HEK293T (cell line): ENCODE results near the gene KRTAP5-4.
"Not testable (repeated sequence)": the region's sequence is repeated elsewhere in the genome, so short reads cannot be mapped to it uniquely, and the experiment has no call there.

Experiments
- CTCF ChIA-PET: fragments of 350-600 bp; formaldehyde crosslinking; extraction: SDS; loops from one replicate; lab custom pipeline; 2021; ENCODE audit warnings: antibody characterized with exemption, inconsistent platforms; lab: Yijun Ruan, JAX
- POLR2A ChIA-PET: fragments of 350-600 bp; formaldehyde crosslinking; extraction: SDS; loops from one replicate; lab custom pipeline; 2020; ENCODE audit warnings: antibody characterized with exemption, inconsistent platforms; lab: Yijun Ruan, JAX
- DNase-seq: peaks from one replicate; pipeline ENCODE4 v3.0.0; 2012; ENCODE audit warnings: mixed read lengths; ENCODE audit errors: extremely low spot score
- ARNT ChIP-seq: fragments of 450-650 bp; IDR thresholded peaks from 2 replicates; pipeline ENCODE4 v1.6.1; 2017; ENCODE audit warnings: mild to moderate bottlenecking
- BHLHE40 ChIP-seq: fragments of 450-650 bp; IDR thresholded peaks from 2 replicates; pipeline ENCODE4 v1.6.1; 2016; ENCODE audit warnings: mild to moderate bottlenecking, moderate library complexity, borderline replicate concordance
- CTBP1 ChIP-seq: fragments of 450-650 bp; IDR thresholded peaks from 2 replicates; pipeline ENCODE4 v1.6.1; 2016; ENCODE audit warnings: borderline replicate concordance
- ELF4 ChIP-seq: fragments of 450-650 bp; IDR thresholded peaks from 2 replicates; pipeline ENCODE4 v1.6.1; 2017; ENCODE audit warnings: antibody characterized with exemption
- FOXA1 ChIP-seq: fragments of 450-650 bp; IDR thresholded peaks from 2 replicates; pipeline ENCODE4 v1.6.1; 2016; ENCODE audit warnings: mild to moderate bottlenecking
- FOXK2 ChIP-seq: fragments of 450-650 bp; IDR thresholded peaks from 2 replicates; pipeline ENCODE4 v1.6.1; 2016; ENCODE audit warnings: mild to moderate bottlenecking
- FOXM1 ChIP-seq: fragments of 450-650 bp; IDR thresholded peaks from 2 replicates; pipeline ENCODE4 v1.6.1; 2017; ENCODE audit warnings: mild to moderate bottlenecking, borderline replicate concordance
- HDGF ChIP-seq: fragments of 450-650 bp; IDR thresholded peaks from 2 replicates; pipeline ENCODE4 v1.6.1; 2017; ENCODE audit warnings: antibody characterized with exemption, borderline replicate concordance
- L3MBTL2 ChIP-seq: fragments of 450-650 bp; conservative IDR thresholded peaks from 2 replicates; pipeline ENCODE4 v1.6.1; 2016; ENCODE audit warnings: mild to moderate bottlenecking
- LEF1 ChIP-seq: fragments of 450-650 bp; IDR thresholded peaks from 2 replicates; pipeline ENCODE4 v1.6.1; 2017; ENCODE audit warnings: mild to moderate bottlenecking, borderline replicate concordance
- NFRKB ChIP-seq: fragments of 450-650 bp; IDR thresholded peaks from 2 replicates; pipeline ENCODE4 v1.6.1; 2016; ENCODE audit warnings: mild to moderate bottlenecking, moderate library complexity
- PKNOX1 ChIP-seq: fragments of 450-650 bp; IDR thresholded peaks from 2 replicates; pipeline ENCODE4 v1.6.1; 2016
- SP1 ChIP-seq: fragments of 450-650 bp; IDR thresholded peaks from 2 replicates; pipeline ENCODE4 v1.6.1; 2017
- SUZ12 ChIP-seq: fragments of 450-650 bp; IDR thresholded peaks from 2 replicates; pipeline ENCODE4 v1.6.1; 2016; ENCODE audit warnings: mild to moderate bottlenecking
- TARDBP ChIP-seq: fragments of 450-650 bp; IDR thresholded peaks from 2 replicates; pipeline ENCODE4 v1.6.1; 2016
- ZNF384 ChIP-seq: fragments of 450-650 bp; IDR thresholded peaks from 2 replicates; pipeline ENCODE4 v1.6.1; 2016

The KRTAP5-4 gene

GRCh38 chr11:1592628-1593027 is 29.3 kb downstream of the KRTAP5-4 start:
- no peak for DNase-seq
- CTCF ChIA-PET: interaction anchor here (0.7 kb wide), 1 partner anchor 16 kb away, joined by 3 read pairs; the partner anchor contains the start of gene KRTAP5-3
- TF ChIP-seq CTBP1: no peak
- no peak for TF ChIP-seq PKNOX1
- no peak for TF ChIP-seq LEF1
- TF ChIP-seq ELF4: no peak
- no peak for TF ChIP-seq L3MBTL2
- no peak for TF ChIP-seq TARDBP
- no peak for TF ChIP-seq BHLHE40
- TF ChIP-seq SUZ12: no peak
- TF ChIP-seq FOXA1: no peak
- TF ChIP-seq FOXM1: no peak
- POLR2A ChIA-PET: no interaction called here

GRCh38 chr11:1589996-1590395 is 31.9 kb downstream of the KRTAP5-4 start:
- POLR2A ChIA-PET: no interaction called here
- no peak for DNase-seq
- CTCF ChIA-PET: no interaction called here
- TF ChIP-seq NFRKB (no peak), SUZ12 (no peak), FOXM1 (no peak), ELF4 (no peak), LEF1 (no peak), FOXK2 (no peak), ZNF384 (no peak), SP1 (no peak), BHLHE40 (no peak), ARNT (no peak)

- CTCF ChIA-PET: interaction anchor here (1.0 kb wide), 1 partner anchor 43 kb away, joined by 4 read pairs; no protein-coding TSS in a partner anchor
- POLR2A ChIA-PET, DNase-seq: not testable (repeated sequence)
Measured at GRCh38 chr11:1589191-1589963, 32.6 kb downstream of the KRTAP5-4 start.

- no peak for DNase-seq
- POLR2A ChIA-PET: no interaction called here
- no peak for TF ChIP-seq L3MBTL2
- no peak for TF ChIP-seq SP1
- TF ChIP-seq TARDBP: no peak
- no peak for TF ChIP-seq SUZ12
- TF ChIP-seq HDGF: no peak
- no peak for TF ChIP-seq FOXK2
- no peak for TF ChIP-seq FOXA1
- no peak for TF ChIP-seq PKNOX1
- no peak for TF ChIP-seq FOXM1
- no peak for TF ChIP-seq CTBP1
- TF ChIP-seq ELF4: no peak
- no peak for TF ChIP-seq ZNF384
- no peak for TF ChIP-seq NFRKB
- no peak for TF ChIP-seq ARNT
- TF ChIP-seq BHLHE40: no peak
- no peak for TF ChIP-seq LEF1
- CTCF ChIA-PET: interaction anchor here (0.6 kb wide), 1 partner anchor 38 kb away, joined by 4 read pairs; no protein-coding TSS in a partner anchor
Measured at GRCh38 chr11:1586699-1587098, 35.2 kb downstream of the KRTAP5-4 start.

GRCh38 chr11:1584661-1585370 is 37.1 kb downstream of the KRTAP5-4 start, which contains the start of gene KRTAP5-1:
Gene KRTAP5-1 (minus strand): TSS chr11:1585283. CDS start chr11:1585249, 34 bp downstream.
- CTCF ChIA-PET, POLR2A ChIA-PET, DNase-seq: not testable (repeated sequence)

GRCh38 chr11:1582909-1583308 is 39.0 kb downstream of the KRTAP5-4 start:
- DNase-seq, POLR2A ChIA-PET: not testable (repeated sequence)
- CTCF ChIA-PET: interaction anchor here (1.6 kb wide), 1 partner anchor 12 kb away, joined by 6 read pairs; no protein-coding TSS in a partner anchor

GRCh38 chr11:1581976-1582375 is 40.0 kb downstream of the KRTAP5-4 start:
- no peak for TF ChIP-seq ARNT
- DNase-seq: no peak
- ChIA-PET POLR2A (no interaction called here), CTCF (interaction anchor here (1.6 kb wide), 1 partner anchor 13 kb away, joined by 6 read pairs; no protein-coding TSS in a partner anchor)
